Glutamatergic neuron (in vitro differentiated cells): ENCODE data around the gene FAM124B. TPM values are rescaled to one million over a fixed set of nuclear protein-coding genes. Genes with fewer than 3 reads are reported as not detected.

Source experiments
- DNase-seq: peaks from one replicate; pipeline ENCODE4 v3.0.0; 2022
- H3K27ac Mint-ChIP-seq: one replicate; pipeline ENCODE4 v1.8.0; 2020; ENCODE audit warnings: mild to moderate bottlenecking, mixed read lengths, inconsistent platforms; ENCODE audit not compliant: unreplicated experiment
- H3K27me3 Mint-ChIP-seq: one replicate; pipeline ENCODE4 v1.8.0; 2020; ENCODE audit warnings: mild to moderate bottlenecking, moderate library complexity, mixed read lengths, inconsistent platforms; ENCODE audit not compliant: unreplicated experiment
- H3K36me3 Mint-ChIP-seq: one replicate; pipeline ENCODE4 v1.8.0; 2020; ENCODE audit warnings: mild to moderate bottlenecking, mixed read lengths, inconsistent platforms; ENCODE audit not compliant: unreplicated experiment
- H3K4me1 Mint-ChIP-seq: one replicate; pipeline ENCODE4 v1.8.0; 2020; ENCODE audit warnings: mild to moderate bottlenecking, low read depth, mixed read lengths, inconsistent platforms; ENCODE audit not compliant: unreplicated experiment
- H3K4me3 Mint-ChIP-seq: one replicate; pipeline ENCODE4 v1.8.0; 2020; ENCODE audit warnings: mild to moderate bottlenecking, mixed read lengths, inconsistent platforms; ENCODE audit not compliant: unreplicated experiment
- H3K9me3 Mint-ChIP-seq: one replicate; pipeline ENCODE4 v1.8.0; 2020; ENCODE audit warnings: mild to moderate bottlenecking, moderate library complexity, mixed read lengths, inconsistent platforms; ENCODE audit not compliant: unreplicated experiment
- total RNA-seq: library from RNA; stranded (reverse); fragmentation: NEBNext Ultra II Directional; extraction: Animal tissue kit (Norgen Biotek cat#: 25700); gene quantifications from one replicate; pipeline ENCODE4 v1.2.1, GENCODE V29; 2021; ENCODE audit not compliant: unreplicated experiment
- TF ChIP-seq, protein P1 (sequence below): fragments of 200-600 bp; sonication (generic); IDR thresholded peaks from one replicate; pipeline ENCODE4 v1.5.0; 2021; ENCODE audit not compliant: partially characterized antibody, unreplicated experiment

FAM124B gene
- total RNA-seq, 1 donor from 2014 or later: 1.3 TPM

DNA sequence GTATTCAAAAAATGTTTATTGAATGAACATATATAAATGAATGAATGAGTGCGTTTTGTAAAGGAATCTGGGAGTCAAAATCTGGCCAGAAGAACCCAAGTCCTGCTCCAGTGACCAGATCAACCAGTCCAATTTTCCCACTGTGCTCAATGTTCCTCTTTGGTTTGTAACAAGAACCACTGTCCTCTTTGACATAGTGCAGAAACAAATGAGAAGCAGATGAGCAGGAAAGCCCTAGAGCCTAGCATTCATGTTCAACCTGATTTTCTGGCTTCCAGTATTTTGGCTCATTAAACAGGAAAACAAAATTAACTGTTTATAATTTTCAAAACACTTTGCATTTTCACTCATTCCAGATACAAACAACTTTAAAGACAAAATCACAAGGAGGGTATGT lies 23.2 kb downstream of the FAM124B start:
- no peak overlapping the region for H3K27ac Mint-ChIP-seq
- DNase-seq: no peak
- peaks cover 2% of the 10 kb centered on the region for H3K9me3 Mint-ChIP-seq
- H3K4me1 Mint-ChIP-seq: peaks cover 6% of the 10 kb centered on the region
- no peak overlapping the region for H3K4me3 Mint-ChIP-seq
- H3K36me3 Mint-ChIP-seq: no peaks in the 10 kb centered on the region
- TF ChIP-seq, protein P1, sequence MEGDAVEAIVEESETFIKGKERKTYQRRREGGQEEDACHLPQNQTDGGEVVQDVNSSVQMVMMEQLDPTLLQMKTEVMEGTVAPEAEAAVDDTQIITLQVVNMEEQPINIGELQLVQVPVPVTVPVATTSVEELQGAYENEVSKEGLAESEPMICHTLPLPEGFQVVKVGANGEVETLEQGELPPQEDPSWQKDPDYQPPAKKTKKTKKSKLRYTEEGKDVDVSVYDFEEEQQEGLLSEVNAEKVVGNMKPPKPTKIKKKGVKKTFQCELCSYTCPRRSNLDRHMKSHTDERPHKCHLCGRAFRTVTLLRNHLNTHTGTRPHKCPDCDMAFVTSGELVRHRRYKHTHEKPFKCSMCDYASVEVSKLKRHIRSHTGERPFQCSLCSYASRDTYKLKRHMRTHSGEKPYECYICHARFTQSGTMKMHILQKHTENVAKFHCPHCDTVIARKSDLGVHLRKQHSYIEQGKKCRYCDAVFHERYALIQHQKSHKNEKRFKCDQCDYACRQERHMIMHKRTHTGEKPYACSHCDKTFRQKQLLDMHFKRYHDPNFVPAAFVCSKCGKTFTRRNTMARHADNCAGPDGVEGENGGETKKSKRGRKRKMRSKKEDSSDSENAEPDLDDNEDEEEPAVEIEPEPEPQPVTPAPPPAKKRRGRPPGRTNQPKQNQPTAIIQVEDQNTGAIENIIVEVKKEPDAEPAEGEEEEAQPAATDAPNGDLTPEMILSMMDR: no peak
- peaks cover 2% of the 10 kb centered on the region for H3K27me3 Mint-ChIP-seq

DNA sequence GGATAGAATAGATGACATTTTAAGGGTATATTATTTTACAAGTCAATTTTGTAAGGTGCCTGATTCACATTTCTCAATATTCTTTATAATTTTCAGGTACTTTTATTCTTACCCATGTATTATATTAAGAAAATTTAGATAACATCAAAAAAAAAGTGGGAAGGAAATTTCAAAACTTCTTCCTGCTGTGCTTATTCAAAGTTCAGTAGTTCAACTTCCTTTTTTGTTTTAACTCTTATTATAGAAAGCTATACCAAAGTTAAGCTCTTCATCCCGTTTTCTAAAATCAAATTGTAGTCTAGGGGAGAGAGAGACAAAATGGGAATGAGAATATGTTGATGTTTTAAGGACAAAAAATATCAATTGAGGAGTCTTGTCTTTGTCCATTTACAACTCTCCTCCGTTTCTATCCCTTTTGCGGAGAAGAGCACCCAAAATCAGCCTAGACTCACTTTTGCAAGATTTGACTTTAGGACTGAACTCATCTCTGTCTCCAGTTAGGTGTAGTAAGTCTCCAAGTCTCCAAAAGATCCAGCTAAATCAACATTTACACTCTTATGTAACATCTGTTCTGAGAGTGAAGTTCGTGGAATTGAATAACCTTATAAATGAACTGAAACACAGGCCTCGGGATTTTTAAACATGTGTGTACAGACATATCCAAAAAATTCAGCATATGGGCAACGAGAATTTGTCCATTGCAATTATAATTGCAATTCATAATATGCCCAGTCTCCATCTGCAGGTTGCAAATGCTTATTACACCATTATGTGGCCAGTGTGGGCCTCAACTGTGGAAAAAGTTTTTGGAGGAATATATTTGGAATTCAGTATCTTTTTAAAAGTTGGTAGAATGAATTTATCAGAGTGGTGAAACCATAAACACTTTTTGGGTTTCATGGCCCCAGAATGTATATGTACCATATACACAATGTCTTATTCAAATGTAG lies 23.9 kb downstream of the FAM124B start:
- no peak overlapping the region for H3K4me3 Mint-ChIP-seq
- TF ChIP-seq, protein P1: peak; percentile 26
- no peak for DNase-seq
- H3K4me1 Mint-ChIP-seq: peaks cover 6% of the 10 kb centered on the region
- H3K27ac Mint-ChIP-seq: no peak overlapping the region
- H3K9me3 Mint-ChIP-seq: no peaks in the 10 kb centered on the region
- H3K36me3 Mint-ChIP-seq: no peaks in the 10 kb centered on the region
- H3K27me3 Mint-ChIP-seq: peaks cover 2% of the 10 kb centered on the region

DNA sequence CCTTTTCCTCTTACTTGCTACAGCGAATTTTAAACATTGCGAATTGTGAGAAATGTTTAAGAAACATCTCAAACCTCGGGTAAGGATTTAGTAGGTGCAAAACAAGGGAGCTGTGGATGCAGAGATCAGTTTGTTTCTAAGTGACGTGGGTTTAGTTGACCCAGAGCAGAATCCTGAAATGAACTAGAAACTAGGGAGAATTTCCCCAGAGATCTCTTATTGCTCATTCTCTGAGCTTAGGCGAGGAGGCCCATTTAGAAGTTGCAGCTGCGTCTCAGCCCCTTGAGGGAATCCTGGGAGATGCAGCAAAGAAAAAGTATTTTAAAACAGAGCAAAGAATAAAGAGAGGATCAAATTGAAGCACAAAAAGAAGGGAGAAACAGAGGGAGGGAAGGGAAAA lies 29.3 kb downstream of the FAM124B start:
- Mint-ChIP-seq H3K9me3 (peaks cover 3% of the 10 kb centered on the region), H3K27me3 (peaks cover 2% of the 10 kb centered on the region), H3K36me3 (no peaks in the 10 kb centered on the region), H3K4me3 (peak overlapping the region; percentile 67), H3K27ac (peak overlapping the region; percentile 57), H3K4me1 (peaks cover 5% of the 10 kb centered on the region)
- peak; percentile 38 for DNase-seq
- TF ChIP-seq, protein P1: no peak

DNA sequence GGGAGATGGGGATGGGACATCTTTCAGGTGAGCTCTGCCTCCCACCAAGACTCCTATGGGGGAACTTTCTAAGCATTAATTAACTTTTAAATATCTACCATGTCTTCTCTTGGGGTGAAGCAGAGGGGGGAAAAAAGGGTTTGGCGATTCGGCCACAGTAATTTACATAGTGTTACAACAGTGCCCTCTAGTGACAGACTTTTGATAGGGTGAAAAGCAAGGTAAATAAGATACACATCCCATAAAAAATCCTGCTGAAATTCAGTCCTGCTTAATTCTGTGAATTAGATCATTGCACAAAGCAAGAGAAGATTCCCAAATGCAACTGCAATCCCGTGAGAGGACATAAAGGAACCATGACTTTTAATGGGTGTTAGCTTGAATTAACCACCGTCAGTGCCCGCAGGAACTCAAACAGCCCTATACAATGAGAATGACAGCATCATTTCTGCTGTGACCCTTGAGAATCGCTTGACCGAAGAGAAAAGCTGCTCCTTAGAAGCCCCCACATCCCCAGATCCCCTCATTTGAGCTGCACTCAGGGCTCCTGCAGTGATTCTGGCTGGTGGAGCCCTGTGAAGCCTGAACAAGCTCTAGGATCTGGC lies 32.8 kb downstream of the FAM124B start:
- Mint-ChIP-seq H3K27me3 (peaks cover 1% of the 10 kb centered on the region), H3K4me3 (no peak overlapping the region), H3K36me3 (no peaks in the 10 kb centered on the region), H3K27ac (no peak overlapping the region), H3K4me1 (peaks cover 5% of the 10 kb centered on the region), H3K9me3 (peaks cover 3% of the 10 kb centered on the region)
- no peak for DNase-seq
- TF ChIP-seq, protein P1: peak; percentile 74

DNA sequence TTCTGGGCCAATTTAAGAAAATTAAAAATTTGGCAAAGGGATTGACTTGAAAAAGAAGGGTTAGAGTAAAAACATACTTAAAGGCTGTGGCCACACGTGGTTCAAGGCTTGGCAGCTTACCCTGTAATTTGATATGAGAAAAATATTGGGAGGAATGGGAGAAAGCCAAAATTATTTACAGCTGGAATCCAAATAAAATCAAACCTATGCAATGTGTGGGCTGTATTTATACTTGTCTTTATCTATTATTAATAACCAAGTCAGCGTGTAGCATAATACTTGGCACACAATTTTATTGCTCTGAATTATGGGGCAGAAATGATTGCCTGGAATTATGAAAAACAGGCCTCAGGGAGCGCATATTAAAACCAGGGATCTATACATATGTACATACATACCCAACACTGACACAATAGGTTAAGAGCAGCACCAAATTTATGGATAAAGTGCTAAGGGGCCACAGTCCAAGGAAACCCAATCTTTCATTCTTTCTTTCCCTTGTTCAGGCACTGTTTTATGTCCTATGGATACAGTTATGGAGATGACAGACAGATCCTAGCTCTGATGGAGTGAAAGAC lies 35.6 kb downstream of the FAM124B start:
- Mint-ChIP-seq H3K27ac (no peak overlapping the region), H3K4me1 (no peaks in the 10 kb centered on the region), H3K36me3 (no peaks in the 10 kb centered on the region), H3K4me3 (no peak overlapping the region), H3K9me3 (peaks cover 3% of the 10 kb centered on the region), H3K27me3 (peaks cover 1% of the 10 kb centered on the region)
- TF ChIP-seq, protein P1: no peak
- DNase-seq: no peak
